Fibroblast of lung (primary cell): ENCODE measurements around the gene WDR13.

Experiments
- EZH2 ChIP-seq: IDR thresholded peaks from 2 replicates; pipeline ENCODE4 v1.5.1; 2012; ENCODE audit warnings: low read length, control low read depth, mild to moderate bottlenecking; ENCODE audit errors: missing control alignments
- TF ChIP-seq, protein P1 (sequence below), 2 donors: IDR thresholded peaks in 1 of 2; conservative IDR thresholded peaks in 1 of 2; 1 replicate in 1 of 2; 2 replicates in 1 of 2; pipeline ENCODE4 v1.5.1; 2011 to 2012; ENCODE audit warnings: low read length in 2 of 2, control low read depth in 1 of 2, inconsistent platforms in 1 of 2, low read depth in 1 of 2, mild to moderate bottlenecking in 1 of 2

DNA sequence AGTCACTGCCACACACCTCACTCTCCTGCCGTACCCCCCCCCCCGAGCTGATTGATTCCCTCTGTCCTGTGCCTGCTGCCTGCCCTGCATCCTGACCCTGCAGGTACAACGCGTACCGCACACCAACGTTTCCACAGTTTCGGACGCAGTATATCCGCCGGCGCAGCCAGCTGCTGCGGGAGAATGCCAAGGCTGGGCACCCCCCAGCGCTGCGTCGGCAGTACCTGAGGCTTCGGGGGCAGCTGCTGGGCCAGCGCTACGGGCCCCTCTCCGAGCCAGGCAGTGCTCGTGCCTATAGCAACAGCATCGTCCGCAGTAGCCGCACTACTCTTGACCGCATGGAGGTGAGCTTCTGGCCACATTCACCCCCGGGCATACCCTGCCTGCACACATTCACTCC lies 1.3 kb downstream of the WDR13 start:
- TF ChIP-seq, protein P1, sequence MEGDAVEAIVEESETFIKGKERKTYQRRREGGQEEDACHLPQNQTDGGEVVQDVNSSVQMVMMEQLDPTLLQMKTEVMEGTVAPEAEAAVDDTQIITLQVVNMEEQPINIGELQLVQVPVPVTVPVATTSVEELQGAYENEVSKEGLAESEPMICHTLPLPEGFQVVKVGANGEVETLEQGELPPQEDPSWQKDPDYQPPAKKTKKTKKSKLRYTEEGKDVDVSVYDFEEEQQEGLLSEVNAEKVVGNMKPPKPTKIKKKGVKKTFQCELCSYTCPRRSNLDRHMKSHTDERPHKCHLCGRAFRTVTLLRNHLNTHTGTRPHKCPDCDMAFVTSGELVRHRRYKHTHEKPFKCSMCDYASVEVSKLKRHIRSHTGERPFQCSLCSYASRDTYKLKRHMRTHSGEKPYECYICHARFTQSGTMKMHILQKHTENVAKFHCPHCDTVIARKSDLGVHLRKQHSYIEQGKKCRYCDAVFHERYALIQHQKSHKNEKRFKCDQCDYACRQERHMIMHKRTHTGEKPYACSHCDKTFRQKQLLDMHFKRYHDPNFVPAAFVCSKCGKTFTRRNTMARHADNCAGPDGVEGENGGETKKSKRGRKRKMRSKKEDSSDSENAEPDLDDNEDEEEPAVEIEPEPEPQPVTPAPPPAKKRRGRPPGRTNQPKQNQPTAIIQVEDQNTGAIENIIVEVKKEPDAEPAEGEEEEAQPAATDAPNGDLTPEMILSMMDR (conservative IDR thresholded peaks at IDR 0.05 in 1 of 2, IDR thresholded peaks at IDR 0.05 in 1 of 2; ENCODE audit: low read depth in 1 of 2, low read length in 2 of 2) = no peak
- TF ChIP-seq EZH2 = no peak
